HG02678 (cell line): ENCODE data around the gene CEP295NL.
"Not testable (repeated sequence)": the region's sequence is repeated elsewhere in the genome, so short reads cannot be mapped to it uniquely, and the experiment has no call there.

Source experiments
- ATAC-seq: cut with Tn5 transposase; IDR thresholded peaks from one replicate; pipeline ENCODE4 v1.9.1; 2021; ENCODE audit warnings: mild to moderate bottlenecking, moderate library complexity; ENCODE audit not compliant: unreplicated experiment

CEP295NL gene

DNA sequence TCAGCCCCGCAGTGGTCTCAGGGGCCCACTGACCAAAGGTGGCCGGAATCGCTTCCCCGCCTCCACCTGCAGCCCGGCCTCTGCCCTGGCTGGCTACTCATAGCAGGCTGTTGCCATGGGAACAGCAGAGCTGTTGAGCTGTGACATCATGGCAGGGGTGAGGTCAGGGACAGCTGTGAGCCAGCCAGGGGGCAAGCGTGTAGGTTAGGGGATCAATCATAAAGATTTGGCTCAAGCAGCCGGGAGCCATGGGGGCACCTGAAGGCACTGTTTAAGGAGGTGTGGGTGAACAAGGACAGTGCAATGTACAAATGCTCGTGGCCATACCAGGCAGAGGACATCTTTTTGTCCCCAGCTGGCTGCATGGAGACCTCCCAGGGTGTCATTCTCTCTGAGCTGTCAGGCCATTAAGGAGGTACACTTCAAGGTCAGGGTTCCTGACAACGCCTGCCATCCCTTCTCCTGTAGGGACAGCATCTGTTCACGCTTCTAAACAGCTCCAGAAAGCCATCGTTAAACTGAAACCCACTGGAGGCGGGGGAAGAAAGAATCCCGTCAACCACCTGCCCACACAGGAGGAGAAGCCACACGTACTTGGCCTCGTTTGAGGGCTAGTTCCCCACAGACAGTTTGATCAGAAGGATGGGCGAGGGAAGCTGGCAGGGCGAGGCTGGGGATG is at the start of gene CEP295NL:
Gene CEP295NL (minus strand): TSS at position 101 of the 679 bp plus-strand sequence. CDS start 1,373 bp downstream, outside the sequence.
- no peak for ATAC-seq

DNA sequence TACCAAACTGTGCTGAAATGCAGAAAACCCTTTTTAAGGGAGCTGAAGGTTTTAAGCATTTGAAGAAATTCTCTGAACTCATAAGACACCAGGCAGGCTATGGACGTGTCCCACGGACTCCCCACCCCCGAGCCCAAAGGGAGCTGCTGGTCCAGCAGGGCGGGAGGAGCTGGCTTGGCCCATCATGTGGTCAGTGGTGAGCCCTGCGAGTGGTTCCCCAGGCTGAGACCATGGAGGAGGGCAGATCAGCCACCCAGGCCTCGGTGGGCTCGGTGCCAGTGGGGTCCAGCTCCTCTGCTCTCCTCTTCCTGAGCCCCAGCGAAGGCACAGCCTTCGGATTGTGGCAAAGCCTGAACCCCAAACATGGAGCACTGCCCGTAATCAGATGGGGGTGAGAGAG is 49.7 kb upstream of the CEP295NL start:
- no peak for ATAC-seq

DNA sequence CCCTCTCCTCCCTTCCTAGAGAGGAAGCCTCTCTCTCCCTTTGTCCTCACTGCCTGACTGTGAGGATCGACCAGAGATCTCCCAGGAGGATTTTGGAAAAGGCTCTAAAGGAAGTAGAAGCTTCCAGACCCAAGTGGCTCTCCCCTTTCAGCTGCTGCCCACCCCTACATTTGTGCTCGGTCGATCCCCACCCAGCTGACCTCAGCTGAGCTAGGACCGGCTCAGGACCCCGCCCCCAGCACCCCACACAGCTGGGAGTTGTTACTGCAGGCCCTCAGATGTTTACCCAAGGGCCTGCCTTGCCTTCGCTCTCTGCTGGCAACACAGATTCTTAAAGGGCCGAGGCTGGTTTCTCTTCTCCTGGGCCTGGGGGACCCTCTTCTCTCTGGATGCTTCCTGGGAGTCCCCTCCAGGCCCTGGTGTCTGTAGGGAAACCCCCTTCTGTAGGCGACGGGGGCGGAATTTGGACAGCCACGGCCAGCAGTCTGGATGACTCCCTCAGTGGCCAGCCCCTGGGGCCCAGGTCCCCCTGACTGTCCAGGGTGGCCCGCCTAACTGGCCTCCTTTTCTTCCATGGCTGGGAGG is 49.1 kb upstream of the CEP295NL start:
- ATAC-seq = no peak

GRCh38 chr17:78950870-78951269 is 47.9 kb upstream of the CEP295NL start:
- no peak for ATAC-seq

DNA sequence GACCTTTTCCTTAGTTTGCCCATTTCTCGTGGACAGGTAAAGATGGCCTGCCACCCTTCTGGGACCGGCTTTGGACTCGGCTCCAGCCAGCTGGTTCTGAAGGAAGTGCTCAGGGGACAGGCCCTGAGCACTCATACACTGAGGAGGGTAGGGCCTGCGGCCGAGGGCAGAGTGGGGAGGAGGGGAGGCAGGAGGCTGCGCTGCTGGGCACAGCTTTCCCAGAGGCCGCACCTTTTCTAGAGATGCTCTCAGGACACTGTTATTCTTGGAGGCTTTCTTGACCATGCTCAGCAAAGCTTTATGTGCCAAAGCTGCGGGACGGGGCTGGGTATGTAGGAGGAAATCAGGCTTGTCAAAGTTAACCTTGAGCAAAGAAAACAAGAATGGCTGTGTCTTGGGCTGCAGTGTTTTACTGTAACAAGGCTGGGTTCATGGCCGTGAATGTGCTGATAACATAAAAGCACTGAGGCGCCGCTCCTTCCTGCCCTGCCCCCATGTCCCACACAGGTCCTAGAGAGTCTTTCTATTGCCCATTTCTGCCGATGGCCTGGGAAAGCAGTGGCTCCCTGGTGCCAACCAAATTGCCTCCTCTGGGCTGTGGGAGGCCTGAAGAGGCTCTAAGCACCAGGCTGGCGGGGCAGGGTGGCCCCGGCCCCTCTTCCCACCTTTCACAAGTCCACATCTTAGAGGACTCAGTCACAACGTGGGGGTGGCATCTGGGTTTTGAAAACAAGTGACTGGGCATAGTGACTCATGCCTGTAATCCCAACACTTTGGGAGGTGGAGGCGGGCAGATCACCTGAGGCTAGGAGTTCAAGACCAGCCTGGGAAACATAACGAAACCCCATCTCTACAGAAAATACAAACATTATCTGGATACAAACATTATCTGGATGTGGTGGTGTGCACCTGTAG is 44.5 kb upstream of the CEP295NL start:
- no peak for ATAC-seq

DNA sequence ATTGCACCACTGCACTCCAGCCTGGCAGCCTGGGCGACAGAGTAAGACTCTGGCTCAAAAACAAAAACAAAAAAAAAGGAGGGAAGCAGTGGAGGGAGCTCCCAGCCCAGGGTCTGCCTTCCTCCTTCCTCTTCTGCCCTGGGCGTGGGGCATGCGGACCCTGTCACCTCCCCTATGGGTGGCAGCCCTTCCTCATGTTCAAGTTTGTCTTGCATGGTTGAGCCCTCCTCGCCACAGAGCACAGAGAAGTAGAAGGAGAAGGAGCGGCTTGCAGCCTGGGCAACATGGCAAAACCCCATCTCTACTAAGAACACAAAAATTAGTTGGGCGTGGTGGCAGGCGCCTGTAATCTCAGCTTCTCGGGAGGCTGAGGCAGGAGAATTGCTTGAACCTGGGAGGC is 43.6 kb upstream of the CEP295NL start:
- ATAC-seq = no peak

DNA sequence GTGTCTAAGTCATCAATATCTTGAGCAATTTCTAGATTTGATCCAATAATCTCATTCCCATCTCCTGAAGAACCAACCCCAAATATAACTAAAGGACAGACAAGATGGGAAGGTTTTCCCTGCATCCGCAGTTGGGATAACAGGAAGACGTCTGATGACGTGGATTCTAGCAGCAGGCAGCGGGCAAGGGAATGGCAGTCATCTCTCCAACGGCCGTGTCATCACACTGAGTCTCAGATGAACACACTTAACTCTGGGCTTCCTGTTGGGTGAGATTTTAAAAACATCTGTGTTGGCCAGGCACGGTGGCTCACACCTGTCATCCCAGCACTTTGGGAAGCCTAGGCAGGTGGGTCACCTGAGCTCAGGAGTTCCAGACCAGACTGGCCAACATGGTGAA is 43.1 kb upstream of the CEP295NL start:
- no peak for ATAC-seq

- ATAC-seq = not testable (repeated sequence)
These were observed 42.5 kb upstream of the CEP295NL start for GRCh38 chr17:78945455-78945854.

DNA sequence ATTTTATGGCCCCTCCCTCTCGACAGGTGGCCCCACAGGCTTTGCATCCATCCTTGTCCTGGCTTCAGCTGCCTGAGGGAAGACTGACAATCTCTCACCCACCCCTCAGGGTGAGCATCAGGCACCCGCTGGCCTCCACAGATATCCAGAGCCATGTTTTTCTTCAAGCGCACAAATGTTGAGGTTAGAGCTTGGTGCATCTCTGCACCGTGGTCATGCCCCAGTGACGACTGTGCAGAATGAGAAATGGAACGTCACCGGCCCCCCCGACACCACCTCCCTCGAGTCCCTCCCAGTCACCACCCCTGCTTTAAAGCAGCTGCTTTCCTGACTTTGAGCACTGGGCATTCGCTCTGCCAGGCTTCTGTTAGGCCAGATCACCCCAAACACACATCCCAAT is 42.0 kb upstream of the CEP295NL start:
- no peak for ATAC-seq

DNA sequence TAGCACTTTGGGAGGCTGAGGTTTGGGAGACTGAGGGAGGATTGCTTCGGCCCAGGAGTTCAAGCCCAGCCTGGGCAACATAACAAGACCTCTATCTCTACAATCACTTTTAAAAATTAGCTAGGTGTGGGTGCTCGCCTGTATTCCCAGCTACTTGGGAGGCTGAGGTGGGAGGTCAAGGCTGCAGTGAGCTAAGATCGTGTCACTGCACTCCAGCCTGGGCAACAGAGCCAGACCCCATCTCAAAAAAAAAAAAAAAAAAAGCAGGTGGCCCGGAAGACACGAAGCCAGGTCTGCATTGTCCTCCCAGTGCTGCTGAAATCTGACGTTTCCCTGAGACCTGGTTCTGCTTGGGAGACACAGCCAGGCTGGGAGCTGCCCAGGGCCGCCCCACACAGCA is 41.0 kb upstream of the CEP295NL start:
- no peak for ATAC-seq

GRCh38 chr17:78940708-78941107 is 37.7 kb upstream of the CEP295NL start:
- ATAC-seq = no peak

DNA sequence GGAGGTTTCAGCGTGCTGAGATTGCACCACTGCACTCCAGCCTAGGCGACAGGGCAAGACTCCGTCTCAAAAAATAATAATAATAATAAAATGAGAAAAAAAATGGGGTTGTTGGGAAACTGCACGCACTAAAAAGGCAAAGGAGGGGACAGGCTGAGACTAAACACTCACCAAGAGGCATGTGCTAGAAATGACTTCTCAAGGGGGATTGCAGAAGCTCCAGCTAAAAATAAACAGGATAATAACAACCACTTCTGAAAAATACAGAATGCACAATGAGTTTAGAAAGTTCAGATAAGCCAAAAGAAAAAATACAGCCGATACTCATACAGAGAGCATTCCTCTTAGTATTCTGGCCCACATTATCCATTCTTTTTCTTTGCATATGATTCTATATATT is 37.3 kb upstream of the CEP295NL start:
- no peak for ATAC-seq

DNA sequence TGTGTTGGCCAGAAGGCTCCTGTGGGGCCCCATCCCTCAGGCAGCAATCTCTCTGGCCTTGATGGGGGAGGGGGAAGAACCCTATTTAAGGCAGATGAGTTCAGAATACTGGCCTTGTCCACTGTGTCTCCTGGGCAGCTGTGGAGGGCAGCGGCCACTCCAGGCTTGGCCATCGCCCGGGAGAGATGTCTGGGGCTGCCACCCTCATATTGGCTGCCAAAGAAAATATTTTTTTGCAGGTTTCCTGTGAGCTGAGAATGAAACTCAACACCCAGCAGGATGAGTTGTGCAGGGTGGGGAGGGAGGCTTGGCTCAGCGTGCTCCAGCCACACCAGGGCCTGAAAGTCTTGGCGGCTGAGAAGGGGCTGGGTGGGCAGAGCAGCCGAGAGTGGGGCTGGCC is 36.6 kb upstream of the CEP295NL start:
- ATAC-seq = no peak

DNA sequence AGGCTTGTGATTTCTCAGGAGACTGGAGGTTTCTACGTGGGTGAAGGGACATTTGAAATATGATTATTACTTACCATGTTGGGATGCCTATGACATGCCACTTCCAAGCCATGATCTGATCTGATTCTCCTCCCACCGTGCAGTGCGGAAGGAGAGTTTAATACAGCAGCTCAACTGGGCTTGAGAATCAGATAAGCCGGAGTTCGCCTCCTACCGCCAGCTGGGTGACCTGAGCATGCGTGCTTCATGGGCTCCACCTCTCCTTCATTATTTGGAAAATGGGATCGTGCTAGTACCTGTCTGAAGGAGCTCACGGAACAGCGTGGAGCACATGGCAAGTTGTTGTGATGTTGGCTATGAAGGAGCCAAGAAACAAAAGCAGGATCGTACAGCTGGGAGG is 34.6 kb upstream of the CEP295NL start:
- no peak for ATAC-seq

DNA sequence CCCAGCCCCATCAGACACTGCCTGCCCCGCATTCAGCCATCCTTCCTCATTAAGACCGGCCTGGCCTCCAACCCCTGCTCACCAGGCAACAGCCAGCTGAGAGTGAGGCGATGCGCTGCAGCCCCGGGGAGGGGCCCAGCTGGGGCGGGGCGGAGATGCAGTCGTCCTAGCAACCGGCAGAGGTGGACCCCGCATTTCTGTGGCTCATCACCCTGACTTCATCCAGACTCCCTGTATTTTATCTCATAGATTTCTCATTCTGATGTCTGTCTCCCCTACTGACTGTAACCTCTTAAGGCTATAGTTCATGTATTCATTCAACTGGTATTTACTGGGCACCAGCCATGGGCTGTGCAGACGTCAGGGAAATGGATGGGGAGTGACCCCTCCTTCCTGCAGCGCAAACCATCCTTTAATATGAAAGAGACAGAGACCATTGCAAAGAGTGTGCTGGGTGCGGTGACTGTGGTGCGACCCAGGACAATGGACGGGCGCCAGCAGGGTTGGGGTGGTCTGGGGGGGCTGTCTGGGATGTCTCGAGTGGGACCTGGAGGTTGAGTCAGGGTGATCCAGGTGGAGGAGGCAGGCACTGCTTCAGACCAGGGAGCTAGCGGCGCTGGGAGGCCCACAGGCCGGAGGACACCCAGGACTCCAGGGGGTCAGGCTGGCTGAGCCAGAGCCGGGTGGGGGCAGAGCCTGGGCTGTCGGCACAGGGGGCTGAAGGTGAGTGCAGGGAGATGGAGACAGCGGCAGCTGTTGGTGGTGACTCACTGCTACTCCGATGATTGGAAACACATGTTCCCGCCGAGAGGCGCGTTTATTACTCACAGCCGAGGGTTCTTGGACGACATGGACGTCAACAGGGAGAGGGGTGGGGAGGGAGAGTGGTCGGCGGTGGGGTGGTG is 32.7 kb upstream of the CEP295NL start:
- ATAC-seq = no peak

DNA sequence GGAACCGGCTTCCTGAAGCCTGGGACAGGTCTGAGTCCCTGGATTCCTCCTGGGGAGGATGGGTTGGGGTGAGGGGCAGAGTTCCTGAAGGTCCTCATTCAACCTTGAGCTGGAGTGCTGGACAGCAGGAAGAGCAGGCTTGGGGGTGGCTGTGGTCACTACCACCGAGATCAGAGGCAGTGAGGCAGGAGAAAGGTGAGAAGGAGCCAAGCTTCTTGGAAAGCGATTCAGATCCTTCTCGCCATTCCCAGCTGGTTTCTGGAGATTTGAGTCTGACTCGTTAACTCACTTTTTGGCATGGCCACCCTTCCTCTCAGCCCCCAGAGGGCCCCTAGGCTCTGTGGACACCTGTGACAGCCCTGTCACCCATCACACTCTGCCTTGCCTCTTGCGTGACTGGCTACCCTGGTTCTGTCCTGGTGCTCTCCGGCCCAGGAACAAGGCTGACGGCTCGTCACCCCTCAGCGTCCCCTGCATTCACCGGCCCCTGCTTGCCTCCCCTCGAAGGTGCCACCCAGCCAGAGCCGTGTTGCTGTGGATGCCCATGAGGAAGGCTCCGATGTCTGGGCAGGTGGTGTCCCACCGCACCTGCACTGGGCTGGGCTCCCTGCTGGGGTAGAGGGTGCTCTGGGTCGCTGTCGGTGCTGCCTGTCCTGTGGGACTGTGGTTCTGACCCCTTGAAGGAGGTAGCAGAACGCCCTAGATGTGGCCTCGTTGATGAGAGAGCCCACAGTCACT is 31.8 kb upstream of the CEP295NL start:
- no peak for ATAC-seq

- no peak for ATAC-seq
These were observed 31.1 kb upstream of the CEP295NL start for GRCh38 chr17:78933959-78934568.

- ATAC-seq = no peak
These were observed 30.3 kb upstream of the CEP295NL start for GRCh38 chr17:78933025-78933958.
